Measurements from ENCODE around the gene VPS45. TPM values are rescaled to one million over a fixed set of nuclear protein-coding genes. Genes with fewer than 3 reads are reported as not detected.

The VPS45 gene
- polyA plus RNA-seq, 1 donor from 2014 or later: 174 TPM

DNA sequence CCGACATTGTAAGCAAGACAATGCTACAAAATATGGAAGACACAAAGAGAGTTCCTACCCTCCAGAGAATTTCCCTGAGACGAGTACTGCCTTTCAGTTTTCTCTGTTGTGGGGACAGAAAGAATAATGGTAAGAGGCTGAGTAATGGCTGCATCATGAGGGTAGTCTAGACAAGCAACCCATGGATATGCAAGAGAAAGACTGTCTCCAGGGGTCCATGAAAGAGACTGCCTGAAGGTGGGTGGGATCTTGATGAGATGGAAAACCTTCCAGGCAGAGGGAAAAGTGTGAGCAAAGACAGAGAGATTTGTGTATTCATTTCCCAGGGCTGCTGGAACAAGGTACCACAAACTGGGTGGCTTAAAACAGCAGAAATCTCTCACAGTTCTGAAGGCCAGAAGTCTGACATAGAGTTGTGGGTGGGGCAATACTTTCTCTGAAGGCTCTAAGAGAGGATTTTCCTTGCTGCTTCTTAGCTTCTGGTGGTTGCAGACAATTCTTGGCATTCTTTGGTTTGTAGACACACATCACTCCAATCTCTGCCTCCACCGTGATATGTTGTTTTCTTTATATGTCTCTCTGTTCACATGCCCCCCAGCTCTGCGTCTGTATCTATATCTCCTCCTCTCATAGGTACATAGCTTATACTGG is 126.9 kb downstream of the VPS45 start:
- Histone ChIP-seq H3K4me3 (ENCODE audit: low read length) (no peak overlapping the region), H3F3A (ENCODE audit: insufficient read depth, low read length, poor library complexity, severe bottlenecking) (no peaks in the 10 kb centered on the region), H3K27ac (ENCODE audit: low read length) (no peak overlapping the region), H3K27me3 (ENCODE audit: insufficient read depth, low read depth, low read length) (no peaks in the 10 kb centered on the region), H3K9ac (ENCODE audit: low read length) (no peak overlapping the region), H2AFZ (ENCODE audit: low read depth, low read length) (no peak overlapping the region), H3K79me2 (replicated peaks; ENCODE audit: insufficient read depth, low read length) (no peaks in the 10 kb centered on the region), H3K36me3 (ENCODE audit: insufficient read depth, low read length) (no peaks in the 10 kb centered on the region), H3K9me2 (ENCODE audit: insufficient read depth, low read length) (no peaks in the 10 kb centered on the region), H3K9me3 (ENCODE audit: low read length) (no peaks in the 10 kb centered on the region), H3K4me2 (ENCODE audit: low read length) (no peak overlapping the region), H4K20me1 (ENCODE audit: insufficient read depth) (no peaks in the 10 kb centered on the region)
- TF ChIP-seq EZH2 (IDR thresholded peaks at IDR 0.05; ENCODE audit: borderline replicate concordance, insufficient read depth, low read length, poor library complexity, severe bottlenecking): no peak

Other genes starting within 250 kb of the VPS45 start
- gene BOLA1, start 168.2 kb upstream of the VPS45 start, polyA plus RNA-seq: 19.6 and 26.3 TPM in 2 replicates
- 78.1 and 95.3 TPM in 2 replicates for gene SV2A, start 149.9 kb upstream of the VPS45 start, polyA plus RNA-seq
- gene SF3B4, start 140.0 kb upstream of the VPS45 start, polyA plus RNA-seq: 7.8 and 14.1 TPM in 2 replicates
- 0.58 and 1.6 TPM in 2 replicates for gene MTMR11, start 130.9 kb upstream of the VPS45 start, polyA plus RNA-seq
- 2.1 and 5.4 TPM in 2 replicates for gene OTUD7B, start 57.0 kb upstream of the VPS45 start, polyA plus RNA-seq
- 203 and 213 TPM in 2 replicates for gene PLEKHO1, start 82.1 kb downstream of the VPS45 start, polyA plus RNA-seq
- gene ANP32E, start 168.3 kb downstream of the VPS45 start, polyA plus RNA-seq: 16.6 and 17.9 TPM in 2 replicates
- gene CA14, start 190.0 kb downstream of the VPS45 start, polyA plus RNA-seq: 1.1 and 1.5 TPM in 2 replicates
- gene APH1A, start 201.2 kb downstream of the VPS45 start, polyA plus RNA-seq: 164 and 167 TPM in 2 replicates
- 2.6 and 17.1 TPM in 2 replicates for gene C1orf54, start 205.0 kb downstream of the VPS45 start, polyA plus RNA-seq
- gene CIART, start 214.8 kb downstream of the VPS45 start, polyA plus RNA-seq: 7.3 and 9.1 TPM in 2 replicates
- 170 TPM in 2 replicates for gene MRPS21, start 226.1 kb downstream of the VPS45 start, polyA plus RNA-seq

Data from neural cell (in vitro differentiated cells).